ENCODE results near the gene TLE5. TPM values are rescaled to one million over a fixed set of nuclear protein-coding genes. Genes with fewer than 3 reads are reported as not detected.

The TLE5 gene
- total and polyA plus RNA-seq, 2 of the 4 experiments (the other 2 are of a cell fraction) = 119 to 407 TPM

- no peak overlapping the region for H3K27ac ChIP-seq (ENCODE audit: insufficient read depth, low read length)
- no peak overlapping the region for H3K9ac ChIP-seq (ENCODE audit: low read depth, low read length)
- H3K4ac ChIP-seq (ENCODE audit: low read depth, low read length) = no peak overlapping the region
- dilution Hi-C loops (cut with HindIII; ENCODE audit: low sequenced_read_pairs, unreplicated experiment) (no loop called here), intact Hi-C loops (cut with micrococcal nuclease) (no loop called here), in situ Hi-C loops (cut with MboI; ENCODE audit: low sequenced_read_pairs) (no loop called here)
- H3K4me3 ChIP-seq (ENCODE audit: insufficient read depth, low read depth, low read length) = no peak overlapping the region
- H2BK5ac ChIP-seq (ENCODE audit: low read depth, low read length, poor library complexity, severe bottlenecking) = no peak overlapping the region
- POLR2A ChIA-PET (ENCODE audit: unreplicated experiment) = no interaction called here
- H2AFZ ChIP-seq (replicated peaks; ENCODE audit: low read length, poor library complexity) = no peak overlapping the region
- no peak overlapping the region for H2AK9ac ChIP-seq (replicated peaks; ENCODE audit: low read depth, low read length, poor library complexity)
- no peak overlapping the region for H3K14ac ChIP-seq (replicated peaks; ENCODE audit: low read depth, low read length)
- no peak overlapping the region for H3K18ac ChIP-seq (ENCODE audit: low read depth, low read length)
- no peak overlapping the region for H2AK5ac ChIP-seq (ENCODE audit: low read depth, low read length)
- H2BK20ac ChIP-seq (ENCODE audit: low read depth, low read length) = no peak overlapping the region
- no peak overlapping the region for H4K5ac ChIP-seq (ENCODE audit: low read depth, low read length)
- H3K79me1 ChIP-seq (ENCODE audit: low read depth in 1 of 2, low read length in 2 of 2) = no peaks in the 10 kb centered on the region
- CTCF ChIA-PET = interaction anchor here (1.5 kb wide), 1 partner anchor 11 kb away, joined by 3 read pairs; no protein-coding TSS in a partner anchor
- H4K91ac ChIP-seq (ENCODE audit: insufficient read depth, low read depth, low read length) = no peak overlapping the region
- H3K27me3 ChIP-seq (ENCODE audit: control insufficient read depth, insufficient read depth, low read length) = peaks cover 16% of the 10 kb centered on the region
- no peak overlapping the region for H3K56ac ChIP-seq (ENCODE audit: extremely low read depth, insufficient read depth, low read length)
- WGBS, 2 experiments (ENCODE audit: extremely low coverage in 2 of 2, insufficient read length in 1 of 2) = 46% methylated on average over 6 of the region's 16 CpGs; no CpG with 5 or more reads in 1 of the 2 experiments
- no peak for TF ChIP-seq MXI1 (IDR thresholded peaks at IDR 0.05; ENCODE audit: borderline replicate concordance, low read depth, low read length)
- TF ChIP-seq FOS (IDR thresholded peaks at IDR 0.05; ENCODE audit: low read depth, low read length) = no peak
- no peak for TF ChIP-seq CEBPB (IDR thresholded peaks at IDR 0.05; ENCODE audit: low read depth, low read length)
- no peak for TF ChIP-seq RFX5 (IDR thresholded peaks at IDR 0.05; ENCODE audit: low read depth, low read length)
- no peak for TF ChIP-seq ELK1 (IDR thresholded peaks at IDR 0.05; ENCODE audit: borderline replicate concordance, low read depth, low read length)
- TF ChIP-seq POLR2A (IDR thresholded peaks at IDR 0.05; ENCODE audit: low read depth, low read length) = no peak
- no peak for TF ChIP-seq USF2 (IDR thresholded peaks at IDR 0.05; ENCODE audit: low read depth, low read length)
- no peak for TF ChIP-seq MAZ (IDR thresholded peaks at IDR 0.05; ENCODE audit: borderline replicate concordance, low read depth, low read length)
- TF ChIP-seq RAD21 (IDR thresholded peaks at IDR 0.05; ENCODE audit: low read length) = no peak
- no peak for TF ChIP-seq CHD1 (IDR thresholded peaks at IDR 0.05; ENCODE audit: low read depth, low read length)
- no peak for TF ChIP-seq BHLHE40 (IDR thresholded peaks at IDR 0.05; ENCODE audit: low read depth, low read length)
- TF ChIP-seq MAFK (IDR thresholded peaks at IDR 0.05; ENCODE audit: low read depth, low read length) = no peak
- no peak for TF ChIP-seq RCOR1 (IDR thresholded peaks at IDR 0.05; ENCODE audit: insufficient replicate concordance, low read length)
- TF ChIP-seq SMC3 (IDR thresholded peaks at IDR 0.05; ENCODE audit: low read depth, low read length) = no peak
- TF ChIP-seq NFE2L2 (IDR thresholded peaks at IDR 0.05; ENCODE audit: low read depth, low read length) = no peak
- no peak for TF ChIP-seq CTCF (conservative IDR thresholded peaks at IDR 0.05; ENCODE audit: low read depth, low read length)
- DNase-seq (no peak), ATAC-seq (ENCODE audit: low read depth) (no peak)
- no peaks in the 10 kb centered on the region for H3K9me1 ChIP-seq (ENCODE audit: insufficient read depth, low read length)
- BruUV-seq (replicated peaks) = no TSS peak
- no peaks in the 10 kb centered on the region for H4K20me1 ChIP-seq (ENCODE audit: insufficient read depth, low read length)
- no peak overlapping the region for H2BK15ac ChIP-seq (ENCODE audit: low read depth, low read length)
- no peak overlapping the region for H2BK120ac ChIP-seq (ENCODE audit: low read depth, low read length)
- H3K36me3 ChIP-seq (ENCODE audit: control insufficient read depth, insufficient read depth, low read length) = no peaks in the 10 kb centered on the region
- no peaks in the 10 kb centered on the region for H3K9me3 ChIP-seq (ENCODE audit: control insufficient read depth, insufficient read depth, low read length)
- H4K8ac ChIP-seq (ENCODE audit: low read depth in 2 of 2, low read length in 2 of 2) = no peak overlapping the region
- H3K4me1 ChIP-seq (ENCODE audit: control insufficient read depth, insufficient read depth, low read length) = no peaks in the 10 kb centered on the region
- no peak overlapping the region for H3K4me2 ChIP-seq (ENCODE audit: low read depth, low read length)
- H3K23ac ChIP-seq (ENCODE audit: low read depth, low read length) = no peak overlapping the region
Observed at GRCh38 chr19:3012621-3013262, 49.6 kb downstream of the TLE5 start.

All from IMR-90 (cell line).